Measurements from ENCODE around the gene RPAP2. TPM values are rescaled to one million over a fixed set of nuclear protein-coding genes. Genes with fewer than 3 reads are reported as not detected.

RPAP2 gene
- total and polyA plus RNA-seq, 10 of the 15 experiments (the other 5 are each of a cell fraction or from before 2014, with no cell fraction given): 11.4 to 39.5 (median 21.7) TPM

GRCh38 chr1:92333668-92334067 is 34.8 kb downstream of the RPAP2 start:
- 2% methylated on average over 3 of the region's 3 CpGs for WGBS (ENCODE audit: insufficient coverage, insufficient replicate concordance, low lambda C conversion rate, missing lambda C conversion rate)
- in situ Hi-C loops (cut with MboI) (no loop called here), intact Hi-C loops (cut with micrococcal nuclease; ENCODE audit: unreplicated experiment) (no loop called here)
- ChIA-PET SMC1A (ENCODE audit: uncharacterized antibody, unreplicated experiment) (interaction anchor here (1.4 kb wide), 1 partner anchor 290 kb away, joined by 4 read pairs; no protein-coding TSS in a partner anchor), RAD21 (ENCODE audit: unreplicated experiment) (interaction anchor here (0.6 to 1.2 kb wide), 2 partner anchors 23 to 25 kb away, joined by 4 to 5 read pairs; no protein-coding TSS in a partner anchor), CTCF (interaction anchor here (0.7 kb wide), 1 partner anchor 32 kb away, joined by 3 read pairs; no protein-coding TSS in a partner anchor), POLR2A (no interaction called here)
- ATAC-seq: no peak
- H3K27me3 ChIP-seq (replicated peaks in 1 of 2; ENCODE audit: control insufficient read depth in 2 of 2, insufficient read depth in 2 of 2, low read length in 1 of 2): no peaks in the 10 kb centered on the region
- H3K79me2 ChIP-seq (ENCODE audit: control insufficient read depth, insufficient read depth, low read length): no peaks in the 10 kb centered on the region
- H3K36me3 ChIP-seq (ENCODE audit: control insufficient read depth in 2 of 2, insufficient read depth in 2 of 2, low read length in 1 of 2): peaks cover 0 to 4% of the 10 kb centered on the region in 2 experiments; a peak in 1 of 4 replicates
- H3K27ac ChIP-seq (ENCODE audit: control insufficient read depth, insufficient read depth): no peak overlapping the region
- H4K20me1 ChIP-seq (ENCODE audit: control insufficient read depth, insufficient read depth): no peaks in the 10 kb centered on the region
- no peaks in the 10 kb centered on the region for H3K4me1 ChIP-seq (ENCODE audit: control insufficient read depth, insufficient read depth, low read length)
- no peak for DNase-seq (ENCODE audit: low read depth, low spot score)
- H3K9ac ChIP-seq (ENCODE audit: control insufficient read depth, insufficient read depth, low read length): no peak overlapping the region
- no peak overlapping the region for H3K4me3 ChIP-seq
- no peak for TF ChIP-seq WRNIP1 (IDR thresholded peaks at IDR 0.05; ENCODE audit: borderline replicate concordance, low read depth, low read length)
- TF ChIP-seq, protein P1, sequence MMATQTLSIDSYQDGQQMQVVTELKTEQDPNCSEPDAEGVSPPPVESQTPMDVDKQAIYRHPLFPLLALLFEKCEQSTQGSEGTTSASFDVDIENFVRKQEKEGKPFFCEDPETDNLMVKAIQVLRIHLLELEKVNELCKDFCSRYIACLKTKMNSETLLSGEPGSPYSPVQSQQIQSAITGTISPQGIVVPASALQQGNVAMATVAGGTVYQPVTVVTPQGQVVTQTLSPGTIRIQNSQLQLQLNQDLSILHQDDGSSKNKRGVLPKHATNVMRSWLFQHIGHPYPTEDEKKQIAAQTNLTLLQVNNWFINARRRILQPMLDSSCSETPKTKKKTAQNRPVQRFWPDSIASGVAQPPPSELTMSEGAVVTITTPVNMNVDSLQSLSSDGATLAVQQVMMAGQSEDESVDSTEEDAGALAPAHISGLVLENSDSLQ (IDR thresholded peaks at IDR 0.05): no peak
- no peak for TF ChIP-seq NBN (IDR thresholded peaks at IDR 0.05)
- TF ChIP-seq YBX1 (IDR thresholded peaks at IDR 0.05): no peak
- TF ChIP-seq ZNF274 (IDR thresholded peaks at IDR 0.05; ENCODE audit: insufficient read depth, insufficient read length): no peak
- TF ChIP-seq CHD2 (IDR thresholded peaks at IDR 0.05; ENCODE audit: borderline replicate concordance, low read depth, low read length): no peak
- TF ChIP-seq CBX3 (IDR thresholded peaks at IDR 0.05; ENCODE audit: borderline replicate concordance, low read depth): no peak
- TF ChIP-seq HCFC1 (IDR thresholded peaks at IDR 0.05; ENCODE audit: low read length): no peak
- no peak for TF ChIP-seq MTA3 (IDR thresholded peaks at IDR 0.05; ENCODE audit: borderline replicate concordance, low read length)
- no peak for TF ChIP-seq HDGF (IDR thresholded peaks at IDR 0.05)
- no peak for TF ChIP-seq POLR2AphosphoS5 (IDR thresholded peaks at IDR 0.05; ENCODE audit: low read length)
- no peak for TF ChIP-seq POLR2AphosphoS2 (IDR thresholded peaks at IDR 0.05; ENCODE audit: low read depth, low read length)
- no peak for TF ChIP-seq MYC (IDR thresholded peaks at IDR 0.05; ENCODE audit: insufficient read depth, insufficient read length, insufficient replicate concordance, low read length, severe bottlenecking)
- no peak for TF ChIP-seq GABPA (IDR thresholded peaks at IDR 0.05; ENCODE audit: low read depth)
- TF ChIP-seq SREBF1 (IDR thresholded peaks at IDR 0.05; ENCODE audit: low read length): no peak
- no peak for TF ChIP-seq PML (IDR thresholded peaks at IDR 0.05; ENCODE audit: low read length)
- no peak for TF ChIP-seq KLF5 (IDR thresholded peaks at IDR 0.05; ENCODE audit: partially characterized antibody)
- H3K4me2 ChIP-seq (ENCODE audit: control insufficient read depth, insufficient read depth): no peak overlapping the region
- H2AFZ ChIP-seq (ENCODE audit: control insufficient read depth, low read depth, low read length): no peak overlapping the region
- H3K9me3 ChIP-seq (replicated peaks; ENCODE audit: control insufficient read depth, insufficient read depth, low read length): no peaks in the 10 kb centered on the region; the same call in 2 of the 3 replicates
- FAIRE-seq: no peak
- no TSS peak for BruUV-seq (replicated peaks)
